ENCODE measurements around the gene CCDC92B.

The CCDC92B gene

DNA sequence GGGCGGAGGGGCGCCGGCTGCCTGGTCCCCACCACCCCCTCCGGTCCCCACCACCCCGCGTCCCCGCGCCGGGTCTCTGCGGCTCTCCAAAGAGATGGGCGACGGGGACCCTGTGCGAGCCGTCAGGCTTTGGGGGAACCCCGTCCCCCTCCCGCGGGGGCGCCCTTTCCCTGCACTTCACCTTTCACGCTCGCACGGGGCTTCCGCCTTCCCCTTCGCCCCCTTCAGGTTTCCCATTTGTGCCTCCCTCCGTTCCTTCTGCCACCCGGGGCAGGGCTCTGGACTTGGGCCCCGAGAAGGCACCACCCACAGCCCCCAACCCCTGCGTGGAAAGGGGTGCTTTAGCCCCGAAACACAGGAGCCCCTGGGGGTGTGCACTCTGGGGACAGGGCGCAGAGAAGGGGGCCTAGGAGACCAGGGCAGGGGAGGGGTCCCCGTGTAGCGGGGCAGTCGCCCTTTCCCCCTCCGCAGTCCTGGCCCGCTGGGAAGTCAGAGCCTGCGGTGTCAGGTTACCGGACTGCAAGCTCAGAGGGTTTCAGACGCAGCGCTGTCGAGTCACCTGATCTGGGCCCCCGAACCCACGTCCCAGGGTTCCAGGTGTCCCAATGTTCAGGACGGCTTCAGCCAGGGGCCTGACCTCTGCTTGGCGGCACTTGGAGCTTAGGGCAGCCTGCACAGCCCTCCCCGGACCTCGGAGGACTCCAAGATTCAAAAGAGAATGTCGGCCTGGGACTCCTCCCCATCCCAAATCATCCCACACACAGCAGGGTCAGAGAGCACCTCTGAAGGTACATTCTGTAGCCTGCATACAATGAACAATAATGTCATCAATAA lies 6.7 kb upstream of the CCDC92B start:
- no peak for DNase-seq (ENCODE audit: low spot score in 2 of 2)
- ATAC-seq (ENCODE audit: low read depth) = no peak
- Mint-ChIP-seq H3K27me3 (peaks cover 16% of the 10 kb centered on the region), H3K27ac (no peak overlapping the region), H3K36me3 (peaks cover 1% of the 10 kb centered on the region), H3K9me3 (no peaks in the 10 kb centered on the region), H3K4me3 (peak overlapping the region; percentile 70), H3K4me1 (peaks cover 2% of the 10 kb centered on the region)

DNA sequence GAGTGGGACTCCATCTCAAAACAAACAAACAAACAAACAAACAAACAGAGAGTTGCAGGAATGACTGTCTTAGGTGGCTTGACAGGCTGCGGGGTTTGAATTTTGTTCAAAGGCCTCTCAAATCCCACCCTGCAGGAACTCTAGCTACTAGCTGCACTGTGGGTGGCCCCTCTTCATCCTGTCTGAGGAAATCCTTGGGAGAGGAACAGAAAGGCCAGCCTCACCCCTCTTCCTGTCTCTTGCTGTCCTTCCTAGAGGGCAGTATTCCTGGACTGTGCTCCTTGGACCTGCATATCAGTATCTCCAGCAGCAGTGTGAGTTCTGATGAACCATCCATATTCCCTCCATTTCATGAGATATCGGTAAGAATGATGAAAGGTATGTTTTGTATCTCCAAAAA lies 2.0 kb upstream of the CCDC92B start:
- H3K9me3 Mint-ChIP-seq = no peaks in the 10 kb centered on the region
- no peak overlapping the region for H3K27ac Mint-ChIP-seq
- H3K27me3 Mint-ChIP-seq = peaks cover 18% of the 10 kb centered on the region
- no peak for ATAC-seq (ENCODE audit: low read depth)
- no peak overlapping the region for H3K4me3 Mint-ChIP-seq
- no peaks in the 10 kb centered on the region for H3K36me3 Mint-ChIP-seq
- no peak for DNase-seq (ENCODE audit: low spot score in 2 of 2)
- peaks cover 2% of the 10 kb centered on the region for H3K4me1 Mint-ChIP-seq

DNA sequence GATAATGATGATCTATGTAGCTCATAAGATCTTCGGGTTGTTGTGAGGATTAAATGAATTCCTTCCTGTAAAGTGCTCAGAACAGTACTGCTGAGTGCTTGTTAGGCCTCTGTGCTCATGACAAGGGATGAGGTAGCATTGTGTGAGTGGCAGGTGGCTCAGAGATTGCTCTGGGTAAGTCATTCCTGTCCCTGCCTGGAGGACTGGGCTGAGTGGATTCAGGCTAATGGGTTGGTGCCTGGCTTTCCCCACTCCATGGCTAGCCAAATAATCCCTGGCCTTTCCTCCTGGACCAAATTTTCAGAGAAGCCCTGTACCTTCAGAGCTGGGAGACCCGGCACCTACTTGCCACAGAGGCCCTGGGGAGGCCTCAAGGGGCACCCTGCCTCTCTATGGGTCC lies 1.3 kb upstream of the CCDC92B start:
- Mint-ChIP-seq H3K4me3 (no peak overlapping the region), H3K36me3 (no peaks in the 10 kb centered on the region), H3K27ac (no peak overlapping the region), H3K9me3 (no peaks in the 10 kb centered on the region), H3K4me1 (no peaks in the 10 kb centered on the region), H3K27me3 (peaks cover 16% of the 10 kb centered on the region)
- DNase-seq (ENCODE audit: low spot score in 2 of 2) = no peak
- no peak for ATAC-seq (ENCODE audit: low read depth)

DNA sequence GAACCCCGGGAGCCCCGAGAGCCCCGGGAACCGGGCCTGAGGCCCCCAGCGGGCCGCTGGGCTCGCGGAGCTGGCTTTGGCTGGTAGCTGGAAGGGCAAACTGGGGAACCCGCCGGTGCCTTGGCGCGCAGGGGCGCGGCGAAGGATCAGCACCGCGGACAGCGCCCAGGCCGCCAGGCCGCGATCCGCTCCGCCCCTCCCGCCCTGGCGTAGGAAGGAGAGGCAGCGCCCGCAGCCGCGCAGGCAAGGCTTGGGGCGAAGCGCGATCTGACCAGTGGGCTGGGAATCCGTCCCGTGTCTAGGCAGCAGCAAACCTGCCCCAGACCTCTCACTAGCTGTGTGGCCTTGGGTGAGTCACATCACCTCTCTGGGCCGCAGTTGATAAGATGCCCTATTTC lies 331 bp upstream of the CCDC92B start:
- peak; percentile 68 to 79 for DNase-seq (ENCODE audit: low spot score in 2 of 2)
- ATAC-seq (ENCODE audit: low read depth) = peak; percentile 99
- Mint-ChIP-seq H3K36me3 (no peaks in the 10 kb centered on the region), H3K9me3 (no peaks in the 10 kb centered on the region), H3K27me3 (peaks cover 20% of the 10 kb centered on the region), H3K27ac (no peak overlapping the region), H3K4me3 (no peak overlapping the region), H3K4me1 (no peaks in the 10 kb centered on the region)

DNA sequence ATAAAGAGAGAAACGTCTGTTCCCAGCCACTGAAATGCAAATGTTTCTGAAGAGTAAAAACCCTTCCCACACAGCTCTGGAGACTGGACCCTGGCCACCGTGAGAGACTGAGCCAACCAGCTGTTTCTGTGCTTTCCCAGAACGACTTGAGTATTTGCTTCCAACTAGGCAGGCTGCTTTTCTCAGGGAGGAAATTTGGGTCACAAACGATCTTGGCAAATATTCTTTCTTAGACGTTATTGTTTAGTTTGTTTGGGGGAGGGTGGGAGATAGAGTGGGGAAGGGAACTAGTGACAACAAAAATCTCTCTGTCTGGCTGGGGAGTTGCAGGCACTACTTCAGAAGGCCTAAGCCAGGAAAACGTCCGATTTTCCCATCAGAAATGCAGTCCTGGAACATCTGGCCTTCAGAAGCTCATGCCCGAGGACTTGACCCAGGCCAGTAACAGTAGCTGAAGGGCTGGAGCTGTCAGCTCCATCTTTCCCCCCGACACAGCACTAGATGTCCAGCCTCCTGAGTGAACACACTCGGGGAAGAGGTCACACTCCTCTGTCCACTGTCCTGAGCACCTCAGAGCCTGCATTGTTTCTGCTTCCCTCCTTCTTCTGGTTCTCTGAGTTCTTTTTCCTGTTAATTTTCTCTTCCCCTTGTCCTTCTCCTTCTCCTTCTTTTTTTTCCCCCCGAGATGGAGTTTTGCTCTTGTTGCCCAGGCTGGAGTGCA lies 4.0 kb downstream of the CCDC92B start:
- DNase-seq (ENCODE audit: low spot score in 2 of 2) (no peak), ATAC-seq (ENCODE audit: low read depth) (no peak)
- H3K36me3 Mint-ChIP-seq = peaks cover 6% of the 10 kb centered on the region
- H3K9me3 Mint-ChIP-seq = peaks cover 1% of the 10 kb centered on the region
- H3K4me3 Mint-ChIP-seq = no peak overlapping the region
- no peak overlapping the region for H3K27ac Mint-ChIP-seq
- H3K4me1 Mint-ChIP-seq = no peaks in the 10 kb centered on the region
- H3K27me3 Mint-ChIP-seq = peaks cover 33% of the 10 kb centered on the region

DNA sequence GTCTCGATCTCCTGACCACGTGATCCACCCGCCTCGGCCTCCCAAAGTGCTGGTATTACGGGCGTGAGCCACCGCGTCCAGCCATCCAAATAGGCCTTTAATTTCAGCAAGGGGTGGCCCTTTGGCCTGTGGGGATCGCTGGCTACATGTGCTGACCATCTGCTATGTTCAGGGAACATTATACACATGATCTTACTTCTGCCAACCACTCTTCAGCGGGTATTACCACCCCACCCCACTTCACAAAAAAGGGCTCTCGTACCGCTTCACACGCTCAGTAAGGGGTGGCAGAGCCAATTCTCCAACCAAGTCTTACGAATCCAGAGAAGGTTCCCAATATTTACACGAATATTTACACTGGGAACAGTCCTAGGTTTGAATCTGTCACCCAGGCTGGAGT lies 11.8 kb downstream of the CCDC92B start:
- H3K4me1 Mint-ChIP-seq = no peaks in the 10 kb centered on the region
- no peak overlapping the region for H3K4me3 Mint-ChIP-seq
- H3K36me3 Mint-ChIP-seq = peaks cover 3% of the 10 kb centered on the region
- ATAC-seq (ENCODE audit: low read depth) (no peak), DNase-seq (ENCODE audit: low spot score in 2 of 2) (no peak)
- H3K9me3 Mint-ChIP-seq = peaks cover 1% of the 10 kb centered on the region
- H3K27me3 Mint-ChIP-seq = peaks cover 14% of the 10 kb centered on the region
- no peak overlapping the region for H3K27ac Mint-ChIP-seq

DNA sequence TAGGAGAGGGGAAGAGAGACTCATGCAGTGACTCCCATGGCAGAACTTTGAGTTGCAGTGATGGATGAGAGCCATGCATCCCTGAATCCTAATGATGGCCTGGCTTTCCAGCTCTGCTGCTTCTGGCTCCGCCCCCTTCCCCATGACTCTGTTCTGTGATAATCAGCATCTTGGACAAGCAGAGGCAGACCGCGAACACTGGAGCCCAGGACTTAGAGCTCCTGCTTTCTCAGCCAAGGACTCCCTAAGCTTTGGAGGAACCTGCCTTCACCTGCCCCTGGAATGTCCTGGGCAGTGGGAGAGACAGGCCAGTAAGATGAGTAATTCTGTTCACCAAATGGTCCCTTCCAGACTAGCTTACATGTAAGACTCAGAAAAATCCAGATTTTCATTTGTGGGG lies 12.5 kb downstream of the CCDC92B start:
- no peaks in the 10 kb centered on the region for H3K4me1 Mint-ChIP-seq
- no peak overlapping the region for H3K27ac Mint-ChIP-seq
- ATAC-seq (ENCODE audit: low read depth) = no peak

DNA sequence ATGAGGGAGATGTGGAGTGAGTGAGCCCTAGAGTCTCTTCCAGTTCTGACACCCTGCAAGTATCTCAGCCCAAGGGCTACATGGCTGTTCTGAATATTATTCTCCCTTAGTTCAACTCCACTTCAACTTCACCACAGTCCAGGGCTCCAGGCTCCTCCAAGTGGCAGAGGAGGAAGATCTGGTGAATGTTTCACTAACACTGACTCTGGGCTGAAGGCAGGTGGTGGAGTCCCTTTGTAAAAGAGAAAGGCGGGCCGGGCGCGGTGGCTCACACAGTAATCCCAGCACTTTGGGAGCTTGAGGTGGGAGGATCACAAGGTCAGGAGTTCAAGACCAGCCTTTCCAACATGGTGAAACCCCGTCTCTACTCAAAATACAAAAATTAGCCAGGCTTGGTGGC lies 13.6 kb downstream of the CCDC92B start:
- H3K4me1 Mint-ChIP-seq = no peaks in the 10 kb centered on the region

More for the DNA sequence above, 12.5 kb downstream of the CCDC92B start:
- Mint-ChIP-seq H3K27me3 (peaks cover 12% of the 10 kb centered on the region), H3K9me3 (peaks cover 1% of the 10 kb centered on the region), H3K4me3 (no peak overlapping the region), H3K36me3 (peaks cover 3% of the 10 kb centered on the region)
- DNase-seq (ENCODE audit: low spot score in 2 of 2) = no peak

DNA sequence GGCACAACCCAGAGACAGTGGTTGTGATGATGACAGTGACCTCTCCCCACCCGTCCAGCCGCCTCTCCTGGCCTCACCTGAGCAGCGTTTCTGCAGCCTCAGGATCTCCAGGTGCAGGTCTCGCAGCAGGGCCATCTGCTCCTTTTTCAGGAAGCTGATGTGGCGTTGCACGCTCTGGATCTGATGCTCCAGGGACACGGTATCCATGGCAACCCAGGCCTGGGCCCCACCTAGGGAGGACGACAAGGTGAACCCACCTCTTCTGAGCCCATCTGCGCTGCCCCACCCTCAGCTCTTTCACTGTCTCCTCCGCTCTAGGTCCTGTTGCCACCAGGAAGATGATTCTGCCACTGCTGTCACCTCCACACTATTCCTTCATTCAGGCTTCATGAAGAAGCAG lies 14.5 kb downstream of the CCDC92B start:
- no peak overlapping the region for H3K27ac Mint-ChIP-seq
- no peaks in the 10 kb centered on the region for H3K36me3 Mint-ChIP-seq
- ATAC-seq (ENCODE audit: low read depth) (no peak), DNase-seq (ENCODE audit: low spot score in 2 of 2) (no peak)
- no peaks in the 10 kb centered on the region for H3K9me3 Mint-ChIP-seq
- no peaks in the 10 kb centered on the region for H3K4me1 Mint-ChIP-seq
- H3K4me3 Mint-ChIP-seq = no peak overlapping the region
- H3K27me3 Mint-ChIP-seq = peaks cover 9% of the 10 kb centered on the region

More for the DNA sequence above, 13.6 kb downstream of the CCDC92B start:
- no peak overlapping the region for H3K4me3 Mint-ChIP-seq
- H3K36me3 Mint-ChIP-seq = peaks cover under 1% of the 10 kb centered on the region
- peaks cover 9% of the 10 kb centered on the region for H3K27me3 Mint-ChIP-seq
- ATAC-seq (ENCODE audit: low read depth) (no peak), DNase-seq (ENCODE audit: low spot score in 2 of 2) (no peak)
- peaks cover under 1% of the 10 kb centered on the region for H3K9me3 Mint-ChIP-seq
- no peak overlapping the region for H3K27ac Mint-ChIP-seq

DNA sequence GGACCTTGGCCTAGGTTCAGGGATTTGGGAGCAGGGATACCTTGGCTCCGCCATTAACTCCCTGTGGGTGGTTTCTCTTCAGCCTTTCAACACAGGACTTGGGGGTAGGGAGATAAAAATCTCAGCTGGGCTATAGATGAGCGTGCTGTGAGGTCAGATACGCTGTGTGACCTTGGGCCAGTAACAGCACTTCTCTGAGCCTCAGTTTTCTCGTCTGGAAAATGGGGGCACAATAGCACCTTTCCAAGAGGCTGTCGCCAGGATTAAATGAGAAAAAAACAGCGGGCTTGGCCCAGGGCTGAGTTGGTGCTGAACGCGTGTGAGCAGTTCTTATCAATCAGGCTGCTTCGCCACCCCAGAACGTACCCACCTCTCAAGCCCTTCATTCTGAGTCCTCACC lies 17.6 kb downstream of the CCDC92B start:
- ATAC-seq (ENCODE audit: low read depth) (no peak), DNase-seq (ENCODE audit: low spot score in 2 of 2) (no peak)
- Mint-ChIP-seq H3K27ac (no peak overlapping the region), H3K4me3 (no peak overlapping the region), H3K4me1 (no peaks in the 10 kb centered on the region), H3K27me3 (peaks cover 14% of the 10 kb centered on the region), H3K9me3 (no peaks in the 10 kb centered on the region), H3K36me3 (no peaks in the 10 kb centered on the region)

DNA sequence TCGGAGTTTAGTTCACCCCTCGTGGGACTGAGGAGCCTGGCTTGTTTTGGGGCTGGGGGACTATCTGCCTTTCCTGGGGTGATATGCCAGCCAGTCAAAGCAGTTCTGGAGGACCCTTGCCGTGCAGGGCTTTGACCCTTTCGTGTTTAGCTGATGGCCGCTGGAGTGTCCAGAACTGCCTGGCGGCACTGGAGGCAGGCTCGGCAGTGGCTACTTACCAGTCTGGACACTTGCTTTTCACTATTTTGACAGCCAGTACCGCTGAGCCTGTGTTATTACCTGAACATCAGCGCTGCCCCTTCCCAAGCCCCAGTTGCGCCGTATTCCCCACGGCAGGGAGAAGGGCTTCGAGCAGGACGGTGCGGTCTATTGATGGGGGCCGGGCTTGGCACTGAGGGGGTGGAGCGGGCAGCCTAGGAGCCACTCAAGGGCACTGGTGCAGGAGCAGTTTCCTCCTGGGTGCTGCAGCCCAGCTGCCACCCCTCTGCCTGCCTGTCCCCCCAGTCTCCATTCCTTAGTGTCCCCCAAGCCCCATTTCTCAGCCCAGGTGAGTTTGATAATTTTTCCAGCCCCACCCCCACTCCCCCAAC lies 18.6 kb downstream of the CCDC92B start:
- ATAC-seq (ENCODE audit: low read depth) = no peak
- Mint-ChIP-seq H3K4me1 (no peaks in the 10 kb centered on the region), H3K9me3 (no peaks in the 10 kb centered on the region), H3K4me3 (no peak overlapping the region), H3K27ac (no peak overlapping the region), H3K27me3 (peaks cover 14% of the 10 kb centered on the region), H3K36me3 (no peaks in the 10 kb centered on the region)
- DNase-seq (ENCODE audit: low spot score in 2 of 2) = no peak

DNA sequence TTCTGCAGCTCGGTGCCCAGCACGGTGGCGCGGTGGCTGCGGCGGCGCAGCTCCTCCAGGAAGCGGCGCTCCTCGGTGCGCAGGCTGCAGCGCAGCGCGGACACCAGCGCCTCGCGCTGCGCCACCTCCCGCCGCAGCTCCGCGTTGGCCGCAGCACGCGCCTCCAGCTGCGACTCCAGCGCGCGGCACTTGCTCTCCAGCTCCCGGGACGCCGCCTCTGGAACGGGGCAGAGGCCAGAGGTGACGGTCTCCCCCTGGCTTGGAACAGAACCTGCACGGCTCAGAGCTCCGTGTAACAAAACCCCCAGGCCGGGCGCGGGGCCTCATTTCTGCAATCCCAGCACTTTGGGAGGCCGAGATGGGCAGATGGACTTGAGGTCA lies 24.7 kb downstream of the CCDC92B start:
- Mint-ChIP-seq H3K9me3 (no peaks in the 10 kb centered on the region), H3K27me3 (peaks cover 13% of the 10 kb centered on the region), H3K4me1 (peaks cover 5% of the 10 kb centered on the region), H3K4me3 (peak overlapping the region; percentile 27), H3K36me3 (peaks cover 3% of the 10 kb centered on the region), H3K27ac (no peak overlapping the region)
- peak in 1 of 2 donors; percentile 29 for DNase-seq (ENCODE audit: low spot score in 2 of 2)
- ATAC-seq (ENCODE audit: low read depth) = peak; percentile 85

DNA sequence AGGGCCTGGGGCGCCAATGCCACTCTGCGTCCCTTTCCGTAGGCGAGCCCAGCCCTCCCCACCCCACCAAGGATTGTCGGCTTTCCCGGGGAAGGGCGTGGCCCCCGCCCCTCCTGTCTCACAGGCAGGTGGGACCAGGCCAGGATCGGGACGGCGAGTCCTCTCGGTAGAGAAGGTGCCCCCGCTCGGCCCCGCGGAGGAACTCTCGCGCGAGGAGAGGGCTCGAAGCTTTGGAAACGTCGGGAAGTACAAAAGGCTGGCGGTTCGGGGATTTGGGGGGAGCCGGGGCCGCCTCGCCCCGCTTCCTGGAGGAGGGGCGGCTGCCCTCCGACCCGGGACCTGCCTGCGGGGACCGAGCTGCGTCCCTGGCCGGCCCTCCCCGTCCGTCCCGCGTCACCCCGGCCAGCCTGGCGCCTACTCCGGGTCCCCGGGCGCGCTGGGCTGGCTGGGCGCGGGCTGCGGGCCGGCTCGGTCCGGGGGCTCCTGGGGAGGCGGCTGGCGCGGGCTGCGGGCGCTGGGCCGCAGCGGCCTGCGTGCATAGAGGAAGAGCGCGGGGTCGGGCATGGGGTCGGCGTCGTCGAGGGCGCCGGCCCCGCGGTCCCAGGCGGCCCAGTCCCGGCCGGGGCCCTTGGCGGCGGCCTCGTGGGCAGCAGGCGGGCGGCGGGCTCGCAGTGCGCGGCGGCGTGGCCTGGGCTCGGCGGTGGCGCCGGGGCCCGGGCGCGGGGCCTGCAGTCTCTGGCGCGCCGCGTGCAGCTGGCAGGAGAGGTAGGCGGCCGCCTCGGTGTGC lies 25.3 kb downstream of the CCDC92B start:
- Mint-ChIP-seq H3K27ac (no peak overlapping the region), H3K4me1 (peaks cover 5% of the 10 kb centered on the region), H3K4me3 (peak overlapping the region; percentile 79), H3K27me3 (peaks cover 11% of the 10 kb centered on the region), H3K36me3 (peaks cover 3% of the 10 kb centered on the region), H3K9me3 (no peaks in the 10 kb centered on the region)
- DNase-seq (ENCODE audit: low spot score in 2 of 2) = peak in 1 of 2 donors; percentile 21
- peak; percentile 27 for ATAC-seq (ENCODE audit: low read depth)

All from memory B cell (primary cell).